Measurements from ENCODE around the gene NRCAM.
A peak's percentile ranks its signal among the peaks of the same experiment; 100 is the strongest.

NRCAM gene

DNA sequence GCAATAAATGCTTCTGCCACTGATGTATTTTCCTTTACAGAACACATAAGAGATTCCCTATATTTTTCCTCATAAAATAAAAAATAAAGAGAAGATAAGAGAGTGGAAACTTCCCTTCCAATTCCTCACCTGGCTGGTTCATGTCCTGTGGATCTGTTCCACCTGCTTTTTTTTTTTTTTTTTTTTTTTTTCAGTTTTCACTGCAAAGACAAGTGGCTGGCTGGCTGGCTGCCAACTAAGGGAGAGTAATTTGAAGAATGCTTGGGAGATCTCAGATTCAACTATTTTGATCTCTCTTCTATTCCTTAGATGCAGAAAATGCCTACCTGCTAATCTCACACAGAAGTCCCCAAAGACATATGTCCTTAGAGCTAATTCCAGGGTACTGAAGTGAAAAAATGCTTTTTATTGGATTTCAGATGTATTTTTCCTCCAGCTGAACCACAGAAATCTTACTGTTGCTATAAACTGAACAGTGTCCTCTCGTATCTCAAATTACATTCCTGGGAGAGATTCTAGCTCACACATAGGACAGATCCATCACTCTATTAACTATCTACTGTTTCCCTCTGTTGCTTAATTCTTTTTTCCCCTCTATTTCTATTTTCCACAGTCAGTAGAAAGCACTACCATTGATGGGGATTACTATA is 120.8 kb downstream of the NRCAM start:
- peak; percentile 34 for DNase-seq

DNA sequence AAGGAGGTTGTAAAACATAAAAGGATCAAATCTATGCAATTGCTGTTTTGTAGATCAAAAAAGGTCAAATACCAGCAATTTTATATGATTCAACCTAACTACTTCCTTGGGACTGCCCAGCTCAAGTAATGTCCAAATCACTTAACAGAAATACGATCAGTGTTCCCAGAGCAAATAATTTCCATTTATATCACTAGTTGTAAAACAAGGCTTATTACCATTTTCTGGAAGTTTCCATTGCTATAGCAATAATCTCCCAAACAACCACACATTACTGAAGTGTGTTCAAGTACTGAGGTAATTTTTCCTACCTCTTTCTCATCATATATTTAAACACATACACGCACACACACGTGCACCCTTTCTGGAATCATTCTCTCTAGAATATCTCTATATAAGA is 123.3 kb downstream of the NRCAM start:
- no peak for DNase-seq

DNA sequence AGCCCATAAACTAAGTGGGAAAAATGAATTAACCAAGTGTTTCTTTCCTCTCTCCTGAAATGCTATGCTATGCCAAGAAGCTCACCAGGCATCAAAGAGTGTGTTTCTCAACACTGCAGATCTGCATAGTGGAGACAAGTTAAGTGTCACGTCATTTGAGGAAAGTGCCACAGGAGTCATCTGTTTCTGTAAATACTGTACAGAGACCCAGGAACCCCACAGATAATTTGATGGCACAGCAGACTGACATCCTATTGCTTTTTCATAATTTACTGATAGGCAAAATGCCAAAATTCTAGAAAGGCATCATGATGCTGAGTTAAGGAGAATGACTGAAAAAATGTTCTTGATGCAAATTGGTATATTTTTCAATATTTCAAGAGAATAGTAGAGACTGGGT is 124.3 kb downstream of the NRCAM start:
- DNase-seq: no peak

DNA sequence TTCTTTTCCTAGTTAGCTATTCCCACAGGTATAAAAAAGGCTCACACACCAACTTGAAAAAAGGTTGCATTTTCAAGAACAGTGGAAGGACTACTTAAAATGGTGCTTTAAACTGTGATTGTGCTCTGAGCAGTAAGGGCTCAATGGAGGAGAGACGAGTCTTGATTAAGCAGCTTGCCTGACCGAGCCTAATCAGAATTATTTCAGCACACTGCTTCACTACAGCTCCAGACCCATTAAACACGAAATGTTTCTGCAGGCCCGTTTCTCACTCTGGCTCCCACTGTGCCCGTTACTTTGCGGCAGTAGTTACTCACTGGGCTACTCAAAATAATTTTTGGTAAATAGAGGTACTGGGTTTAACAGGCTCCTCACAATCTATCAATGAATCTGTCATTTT is 126.0 kb downstream of the NRCAM start:
- DNase-seq: peak; percentile 59

DNA sequence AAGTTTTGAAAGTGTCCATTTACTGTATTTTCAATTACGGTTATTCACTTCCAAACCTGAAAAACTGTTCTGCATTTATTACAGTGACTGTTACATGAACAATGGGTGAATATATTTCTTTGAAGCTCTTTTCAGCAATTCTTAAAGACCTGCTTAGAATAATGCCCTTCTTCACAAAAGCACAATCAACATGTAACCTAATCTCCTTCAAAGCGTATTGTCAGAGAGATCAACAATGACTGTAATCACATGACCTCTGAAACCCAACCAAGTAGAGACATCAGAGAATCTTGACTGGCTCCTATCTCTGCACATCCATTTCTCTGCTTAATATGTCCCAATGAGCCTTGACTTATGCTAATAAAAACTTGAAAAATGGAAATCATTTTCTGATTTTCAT is 126.7 kb downstream of the NRCAM start:
- no peak for DNase-seq

DNA sequence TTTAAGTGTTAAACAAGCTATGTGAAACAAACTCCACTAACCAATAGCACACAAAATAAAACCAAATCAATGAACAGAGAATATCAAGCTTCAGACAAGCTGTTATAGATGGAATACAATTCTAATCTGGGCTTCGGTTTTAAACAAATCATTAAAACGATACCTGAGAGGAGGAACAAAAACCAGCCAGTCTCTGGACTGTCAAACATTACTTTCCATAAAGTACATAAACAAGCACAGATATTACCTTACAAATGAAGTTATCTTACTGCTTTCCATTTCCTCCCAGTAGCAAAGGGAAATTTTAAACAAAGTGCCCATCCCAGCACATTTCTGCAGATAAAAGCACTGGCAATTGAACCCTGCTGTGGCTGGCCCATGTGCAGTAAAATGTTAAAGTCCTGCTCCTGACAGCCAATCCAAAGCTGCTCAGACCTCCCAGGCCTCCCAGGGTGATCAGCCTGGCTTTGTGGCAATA is 128.0 kb downstream of the NRCAM start:
- DNase-seq: no peak

DNA sequence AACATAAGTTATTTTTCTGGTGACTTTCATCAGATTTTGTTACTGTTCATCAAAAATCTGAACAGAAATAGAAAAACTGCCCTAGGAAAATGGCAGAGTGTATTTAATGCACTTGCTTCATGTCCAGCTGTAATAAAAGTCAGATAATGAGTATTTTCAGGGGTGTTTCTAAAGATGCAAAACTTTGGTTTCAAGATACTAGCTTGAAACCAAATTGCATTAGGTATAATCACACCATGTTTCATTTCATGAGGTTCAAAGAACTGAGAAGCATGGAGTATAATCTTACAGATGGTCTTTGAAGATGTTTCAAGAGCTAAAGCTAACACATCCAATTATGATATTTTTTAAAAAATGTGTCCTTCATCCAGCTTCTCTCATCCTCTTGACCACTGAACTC is 128.9 kb downstream of the NRCAM start:
- no peak for DNase-seq

DNA sequence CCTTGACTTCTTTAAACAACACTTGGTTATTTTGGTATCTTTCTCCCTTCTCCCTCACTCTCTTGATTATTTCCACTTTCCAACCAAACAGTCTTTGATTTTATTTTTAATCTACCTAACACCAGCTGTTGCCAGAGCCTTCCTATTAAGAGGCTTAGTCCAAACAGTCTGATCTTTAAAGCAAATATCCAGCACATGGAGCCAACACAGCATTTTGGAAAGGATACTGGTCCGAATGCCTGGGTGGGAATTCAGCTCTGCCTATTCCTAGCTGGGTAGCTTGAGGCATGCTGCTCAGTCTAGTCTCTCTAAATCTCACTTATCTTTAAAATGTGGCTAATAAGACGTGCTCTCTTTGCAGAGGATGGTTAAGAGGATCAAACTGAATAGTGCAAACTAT is 129.3 kb downstream of the NRCAM start:
- DNase-seq: no peak

DNA sequence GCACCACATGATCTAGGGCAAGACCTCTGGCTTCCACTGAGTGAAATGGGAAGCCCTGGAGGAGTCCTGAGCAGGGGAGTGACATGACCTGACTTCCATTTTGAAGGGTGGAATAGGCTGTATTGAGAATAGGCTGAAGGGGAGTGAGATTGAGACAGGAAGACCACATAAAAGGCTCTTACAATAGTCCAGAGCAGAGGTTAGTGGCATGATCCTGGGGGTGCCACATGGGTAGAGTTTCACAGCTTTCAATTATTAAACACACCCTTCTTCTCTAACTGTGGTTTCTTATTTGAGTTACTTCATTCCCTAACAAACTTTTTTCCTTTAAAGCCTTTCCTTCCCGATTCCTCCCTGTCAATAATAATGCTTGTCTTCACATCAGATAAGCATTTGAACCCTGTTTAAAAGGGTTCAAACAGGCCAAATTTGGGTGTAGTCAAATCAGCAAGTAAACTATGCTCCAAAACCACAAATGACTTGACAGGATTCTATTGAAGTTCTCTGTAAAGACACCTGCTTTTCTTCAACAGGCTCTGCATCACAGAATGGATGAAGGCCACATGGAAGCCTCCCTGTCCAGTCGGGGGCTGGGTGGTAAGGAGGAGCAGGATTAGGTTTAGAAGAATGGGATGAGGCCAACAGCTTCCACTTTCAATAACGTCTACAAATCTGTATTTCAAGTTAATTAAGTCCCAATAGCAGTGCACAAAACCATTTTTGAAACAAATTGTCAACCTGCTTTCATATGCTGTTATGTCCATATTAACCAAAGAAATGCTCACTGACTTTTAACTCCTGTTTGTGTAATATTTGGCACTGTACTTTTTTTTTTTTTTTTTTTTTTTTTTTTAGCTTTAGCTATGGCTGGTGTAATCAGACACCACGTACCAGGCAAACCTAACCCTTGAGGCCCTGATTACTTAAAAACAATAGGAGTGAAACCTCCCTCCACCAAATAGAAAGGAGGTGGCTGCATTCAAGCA is 131.9 kb downstream of the NRCAM start:
- no peak for DNase-seq

DNA sequence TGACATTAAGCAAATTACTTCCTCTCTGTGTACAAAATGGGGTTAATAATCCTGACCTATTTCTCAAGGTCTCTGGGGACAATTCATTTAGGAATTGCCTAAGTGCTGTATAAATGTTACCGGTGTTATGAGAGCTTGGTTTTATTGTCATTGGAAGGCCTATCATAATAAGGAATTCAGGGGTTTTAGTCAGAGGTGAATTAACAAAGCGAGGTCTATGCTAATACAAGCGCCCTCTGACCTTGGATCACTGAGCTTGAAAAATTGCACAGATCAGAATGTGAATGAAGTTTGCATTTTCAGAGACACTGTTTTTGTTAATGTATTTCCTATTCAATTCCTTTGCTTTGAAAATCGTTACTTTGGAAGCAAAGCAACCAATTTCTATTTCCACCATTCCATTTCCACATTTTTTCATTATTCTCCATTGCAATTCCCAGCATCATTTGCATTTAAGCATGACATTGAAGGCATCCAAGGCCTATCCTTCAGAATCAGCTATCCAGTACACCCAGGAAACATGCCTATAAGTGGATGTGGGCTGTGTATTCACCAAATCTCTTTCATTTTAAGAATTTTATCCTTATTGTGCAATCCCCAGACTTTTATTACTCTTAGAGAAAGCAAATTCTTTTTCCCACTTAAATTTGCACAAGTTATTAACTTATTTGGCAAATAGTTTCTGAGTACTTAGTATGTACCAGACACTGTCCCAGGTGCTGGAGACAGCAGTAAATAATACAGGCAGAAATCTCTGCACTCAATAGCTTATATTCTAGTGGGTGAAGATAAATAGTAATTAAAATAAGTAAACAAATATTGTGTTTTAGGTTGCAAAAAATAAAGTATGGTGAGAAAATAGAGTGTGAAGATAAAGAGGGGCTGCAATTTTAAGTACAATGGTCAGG is 133.1 kb downstream of the NRCAM start:
- DNase-seq: no peak

DNA sequence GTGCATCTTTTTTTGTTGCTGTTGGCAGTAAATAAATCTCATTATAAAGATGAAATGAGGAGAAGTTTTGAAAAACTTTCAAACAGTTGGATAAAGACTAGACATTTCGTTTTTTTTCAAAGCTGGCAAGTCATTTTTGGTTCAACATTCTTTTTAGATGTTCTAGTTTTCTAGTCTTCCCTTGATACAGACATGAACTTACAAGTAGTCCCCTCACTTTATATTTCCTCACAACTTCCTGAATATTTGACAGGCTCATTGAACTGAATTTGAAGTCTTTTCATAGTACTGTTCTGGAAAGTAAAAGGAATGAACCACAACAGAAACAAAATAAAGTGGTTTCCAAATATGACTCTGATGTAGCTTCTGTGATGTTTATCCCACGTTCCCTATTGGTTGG is 134.2 kb downstream of the NRCAM start:
- DNase-seq: no peak

DNA sequence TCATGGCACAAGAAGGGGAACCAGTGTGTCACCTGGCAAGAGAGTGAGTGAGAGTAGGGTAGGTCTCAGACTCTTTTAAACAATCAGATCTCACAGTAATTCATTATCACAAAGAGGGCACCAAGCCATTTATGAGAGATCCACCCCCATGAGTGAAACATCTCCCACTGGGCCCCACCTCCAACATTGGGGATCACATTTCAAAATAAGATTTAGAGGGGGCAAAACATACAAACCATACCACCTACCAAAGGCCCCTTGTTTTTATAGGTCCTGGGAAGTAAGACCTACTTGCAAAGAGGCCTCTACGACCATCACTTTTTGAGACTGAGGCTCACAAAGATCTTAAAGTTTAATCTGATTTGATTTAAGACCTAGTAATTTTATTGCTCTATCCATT is 134.9 kb downstream of the NRCAM start:
- no peak for DNase-seq

DNA sequence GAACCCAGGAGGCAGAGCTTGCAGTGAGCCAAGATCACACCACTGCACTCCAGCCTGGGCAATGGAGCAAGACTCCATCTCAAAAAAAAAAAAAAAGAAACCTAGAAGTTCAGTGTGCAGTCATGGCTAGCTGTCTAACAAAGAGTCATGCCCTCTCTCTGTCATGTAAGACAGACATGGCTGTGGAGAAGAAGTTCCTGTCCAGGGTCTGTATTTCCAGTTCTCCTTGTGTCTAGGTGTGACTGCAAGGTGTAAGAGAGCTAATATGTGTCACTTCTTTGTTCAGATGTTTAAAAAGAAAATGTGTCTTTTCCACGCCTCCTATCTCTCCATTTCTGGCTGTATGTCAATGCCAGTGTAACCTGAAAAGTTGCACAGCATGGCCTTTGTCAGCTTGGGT is 139.5 kb downstream of the NRCAM start:
- DNase-seq: no peak

DNA sequence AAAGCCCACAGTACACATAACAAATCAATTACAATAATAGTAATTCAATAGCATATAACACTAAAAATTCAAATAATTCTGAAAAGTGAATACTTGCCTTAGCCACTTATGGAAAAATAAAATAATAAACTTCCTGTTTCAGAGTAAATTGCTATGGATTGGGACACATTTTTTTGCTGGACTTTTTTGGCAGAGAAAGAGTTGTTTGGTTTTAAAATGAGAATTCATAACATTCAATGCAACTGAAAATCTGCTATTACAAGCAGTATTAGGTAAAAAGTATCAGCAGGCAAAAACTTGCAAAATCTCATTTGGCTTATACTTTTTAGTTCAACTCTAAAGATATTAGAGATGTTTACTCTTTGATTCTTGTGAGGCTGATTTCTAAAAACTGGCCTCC is 141.7 kb downstream of the NRCAM start:
- no peak for DNase-seq

DNA sequence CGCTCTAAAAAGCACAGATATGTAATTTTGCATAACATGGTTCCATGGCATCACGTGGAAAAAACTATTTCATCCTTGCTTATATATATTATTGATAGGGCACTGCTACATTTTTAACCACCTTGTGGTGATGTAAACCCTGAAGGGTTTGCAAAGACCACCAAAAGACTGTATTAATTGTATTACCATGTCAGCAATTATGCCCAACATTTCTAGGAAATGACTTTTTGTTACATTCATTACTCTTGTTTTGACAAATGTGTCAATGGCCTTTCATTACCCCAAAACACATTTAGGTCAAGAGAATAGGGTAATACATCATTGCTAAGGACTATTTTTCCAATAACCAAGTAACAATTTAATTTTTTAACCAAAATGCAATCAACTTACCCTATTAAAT is 142.2 kb downstream of the NRCAM start:
- no peak for DNase-seq

DNA sequence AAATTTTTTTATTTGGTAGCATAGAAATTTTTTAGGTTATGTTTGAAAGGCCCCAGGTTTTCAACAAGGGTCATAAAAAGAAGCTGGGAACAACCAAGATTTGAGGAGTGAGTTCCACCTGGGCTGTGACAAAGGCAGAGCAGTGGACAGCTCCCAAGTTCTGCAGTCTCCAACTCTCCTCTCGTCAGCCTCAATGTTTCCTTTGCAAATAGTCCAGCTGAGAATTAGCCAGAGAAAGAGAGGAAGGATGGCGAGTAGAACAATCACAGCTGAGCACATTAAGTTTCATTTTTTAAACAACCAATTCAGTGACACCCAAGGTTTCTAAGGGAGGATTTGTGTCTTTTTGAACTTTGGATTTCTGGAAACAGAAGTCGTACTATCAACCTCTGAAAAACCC is 143.2 kb downstream of the NRCAM start:
- DNase-seq: no peak

DNA sequence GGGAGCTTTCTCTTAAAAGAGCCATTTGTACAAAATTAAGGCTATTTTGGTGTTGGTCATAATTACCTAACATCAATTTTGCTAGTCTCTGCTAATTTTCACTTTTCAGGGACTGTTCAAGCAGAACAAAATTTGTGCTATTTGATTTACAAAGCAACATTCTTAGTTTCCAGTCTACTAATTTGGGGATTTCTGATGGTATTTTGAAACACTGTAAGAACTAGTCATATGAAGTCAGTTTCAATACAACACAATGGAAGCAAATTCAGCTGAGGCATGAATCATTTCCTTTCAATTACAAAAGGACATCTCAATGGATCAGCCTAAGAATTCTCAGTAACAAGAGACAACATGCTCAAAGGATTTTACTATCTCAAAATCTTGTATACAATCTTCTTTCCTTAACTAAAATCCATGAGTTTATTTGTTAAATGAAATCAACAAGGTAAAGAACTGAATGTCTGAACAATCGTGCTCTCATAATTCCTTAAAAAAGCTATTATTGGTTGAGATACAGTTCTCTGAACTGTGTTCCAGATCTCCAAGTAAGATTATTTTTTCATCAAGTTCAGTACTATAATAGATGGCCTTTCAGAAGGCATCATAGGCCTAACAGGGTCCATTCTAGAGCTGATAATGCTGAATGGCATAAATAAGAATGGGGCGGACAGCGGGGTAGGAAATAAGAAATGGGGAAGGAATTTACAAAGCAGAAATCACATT is 144.6 kb downstream of the NRCAM start:
- DNase-seq: no peak

DNA sequence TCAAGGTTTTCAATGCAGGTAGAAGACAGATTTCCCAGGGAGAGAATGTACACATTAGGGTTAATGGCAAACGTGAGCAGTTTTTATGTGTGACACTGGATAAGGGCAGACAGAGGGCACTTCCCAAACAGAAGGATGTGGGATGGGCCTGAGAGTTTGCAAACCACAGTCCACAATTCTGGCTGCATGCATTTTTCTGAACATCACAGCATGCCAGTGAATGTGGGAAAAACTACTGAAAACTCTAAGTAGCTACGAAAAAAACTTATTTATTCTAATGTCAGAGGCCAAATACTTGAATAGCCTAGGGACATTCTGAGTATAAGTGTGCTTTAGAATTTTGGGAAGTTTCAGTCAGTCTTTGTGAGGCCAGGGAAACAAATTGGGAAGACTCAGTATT is 145.9 kb downstream of the NRCAM start:
- DNase-seq: no peak

DNA sequence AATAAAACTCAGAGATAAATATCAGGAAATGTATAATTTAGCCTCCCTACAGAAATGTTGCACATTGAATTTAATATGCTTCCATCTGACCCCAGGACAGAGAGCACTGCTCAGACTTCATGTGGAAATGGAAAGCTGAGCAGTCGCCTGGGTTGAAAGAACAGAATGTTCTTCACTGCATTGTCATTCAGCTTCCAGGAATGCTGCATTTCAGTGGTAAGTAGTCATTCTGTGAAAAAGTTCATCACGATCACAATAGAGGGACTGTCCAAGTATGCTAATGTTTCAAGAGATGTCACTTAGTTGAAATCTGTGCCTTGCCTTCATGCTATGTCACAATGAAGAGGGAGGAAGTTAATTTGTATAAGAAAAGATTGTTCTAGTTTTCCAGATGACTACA is 147.3 kb downstream of the NRCAM start:
- no peak for DNase-seq

DNA sequence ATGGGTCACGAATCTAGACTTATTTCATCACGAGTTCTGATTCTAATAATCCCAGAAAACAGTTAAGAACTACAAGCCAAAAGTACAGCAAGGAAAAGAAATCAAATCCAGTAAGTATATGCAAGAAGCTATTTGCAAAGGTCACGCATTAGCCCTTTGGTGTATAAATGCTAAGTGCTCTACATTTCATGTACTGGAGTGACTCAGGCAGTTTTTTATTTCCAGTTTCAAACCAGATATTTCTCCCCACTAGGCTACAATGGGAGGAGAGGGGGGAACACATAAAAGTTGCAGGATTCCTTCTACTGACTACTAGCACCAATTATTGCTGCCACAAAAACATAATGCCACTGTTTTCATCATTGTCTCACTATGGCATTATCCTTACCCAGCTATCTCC is 148.0 kb downstream of the NRCAM start:
- no peak for DNase-seq

DNA sequence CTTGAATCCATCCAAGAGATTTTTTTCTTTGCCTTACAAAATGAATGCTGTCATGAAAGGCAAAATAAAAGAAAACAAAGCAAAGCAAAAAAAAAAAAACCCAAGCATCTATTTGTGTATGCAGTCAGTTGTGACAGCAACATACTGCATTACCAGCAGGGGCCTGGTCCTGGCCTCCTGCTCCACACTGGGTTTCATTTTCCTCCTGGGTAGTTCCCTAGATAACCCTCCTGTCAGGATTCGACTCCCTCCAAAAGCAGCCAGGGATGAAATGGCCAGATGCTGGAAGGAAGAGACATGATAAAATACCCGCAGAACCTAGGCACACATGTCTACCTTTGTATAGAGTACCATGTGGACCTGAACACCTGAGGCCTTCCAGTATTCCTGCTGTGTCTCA is 148.6 kb downstream of the NRCAM start:
- no peak for DNase-seq

DNA sequence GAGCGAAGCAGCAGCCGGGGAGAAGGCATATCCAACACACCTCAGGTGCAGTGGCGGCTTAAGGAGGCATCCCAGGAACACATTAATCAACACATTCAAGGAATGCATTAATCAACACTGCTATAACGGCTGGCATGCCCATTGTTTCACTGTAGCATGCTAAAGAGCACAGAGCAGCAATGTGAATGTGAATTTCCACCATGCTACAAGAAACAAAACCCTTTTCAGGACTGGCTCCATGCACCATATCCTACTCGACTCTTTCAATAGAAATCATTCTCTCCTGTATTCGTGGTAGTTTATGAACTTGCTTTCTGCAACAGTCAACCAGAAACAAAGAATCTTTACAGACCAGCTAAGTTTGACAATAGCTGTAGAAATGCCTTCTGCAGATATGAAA is 149.0 kb downstream of the NRCAM start:
- DNase-seq: no peak

DNA sequence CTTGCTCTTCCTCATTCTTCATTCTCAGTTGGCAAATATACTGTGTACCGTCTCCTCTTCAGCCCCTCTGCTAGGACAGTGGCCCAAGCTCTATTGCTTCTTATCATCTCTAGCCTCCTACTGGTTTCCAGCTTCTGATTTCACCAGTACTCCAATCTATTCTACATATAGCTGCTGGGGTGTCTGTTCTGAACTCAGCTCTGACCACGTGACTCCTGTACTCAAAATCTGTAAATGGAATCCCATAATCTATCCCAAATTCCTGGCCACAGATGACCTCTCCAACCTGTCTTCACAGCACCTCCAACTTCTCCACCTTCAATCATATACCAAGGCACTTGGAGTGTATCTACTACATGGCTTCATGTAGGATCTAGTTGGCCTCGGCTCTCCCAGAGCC is 152.9 kb downstream of the NRCAM start:
- no peak for DNase-seq

Data from retina (tissue), 1 donor.